ENCODE data around the gene ZNF512B. TPM values are rescaled to one million over a fixed set of nuclear protein-coding genes. Genes with fewer than 3 reads are reported as not detected.
"Not testable (repeated sequence)": the region's sequence is repeated elsewhere in the genome, so short reads cannot be mapped to it uniquely, and the experiment has no call there.

Gene ZNF512B
- total RNA-seq, 2 donors from 2014 or later: 11.7 to 14.5 TPM

DNA sequence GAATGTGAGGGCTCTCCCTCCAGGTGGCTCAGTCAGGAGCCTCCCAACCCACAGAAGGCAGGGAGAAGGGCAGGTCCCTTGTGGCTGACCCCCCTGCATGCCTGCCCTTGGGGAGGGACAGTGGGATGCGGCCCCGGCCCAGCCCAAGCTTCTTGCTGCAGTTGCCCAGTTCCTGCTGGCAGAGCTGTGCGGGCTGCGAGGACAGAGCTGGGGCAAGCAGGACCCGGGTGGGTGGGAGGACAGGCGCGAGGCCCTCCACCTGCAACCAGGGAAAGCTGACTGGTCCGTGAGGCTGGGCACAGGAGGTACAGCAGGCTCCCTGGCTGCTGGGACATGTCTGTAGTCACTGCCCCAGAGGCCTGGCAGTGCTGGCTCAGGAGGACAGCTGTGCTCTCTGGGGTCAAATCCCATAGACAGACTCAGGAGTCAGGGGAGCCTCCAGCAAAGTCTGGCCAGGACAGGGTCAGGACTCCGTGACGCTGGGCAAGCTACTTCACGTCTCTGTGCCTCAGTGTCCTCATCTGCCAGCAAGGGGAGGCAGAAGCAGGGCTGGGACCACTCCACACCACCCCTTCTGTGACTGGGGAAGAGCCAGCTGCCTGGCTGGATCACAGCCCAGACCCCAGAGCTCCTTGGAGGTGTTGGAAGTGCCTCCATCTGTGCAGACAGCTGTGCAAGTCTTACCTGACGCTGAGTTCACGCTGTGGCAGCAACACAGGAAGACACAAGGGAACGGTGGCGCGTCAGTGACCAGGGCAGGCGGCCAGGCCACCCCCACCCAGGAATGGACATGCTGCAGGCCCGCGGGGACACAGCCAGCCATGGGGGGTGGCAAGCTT lies 26.5 kb downstream of the ZNF512B start:
- DNase-seq (peak; percentile 21), ATAC-seq (no peak)
- intact Hi-C loops (cut with DNase I): no loop called here

DNA sequence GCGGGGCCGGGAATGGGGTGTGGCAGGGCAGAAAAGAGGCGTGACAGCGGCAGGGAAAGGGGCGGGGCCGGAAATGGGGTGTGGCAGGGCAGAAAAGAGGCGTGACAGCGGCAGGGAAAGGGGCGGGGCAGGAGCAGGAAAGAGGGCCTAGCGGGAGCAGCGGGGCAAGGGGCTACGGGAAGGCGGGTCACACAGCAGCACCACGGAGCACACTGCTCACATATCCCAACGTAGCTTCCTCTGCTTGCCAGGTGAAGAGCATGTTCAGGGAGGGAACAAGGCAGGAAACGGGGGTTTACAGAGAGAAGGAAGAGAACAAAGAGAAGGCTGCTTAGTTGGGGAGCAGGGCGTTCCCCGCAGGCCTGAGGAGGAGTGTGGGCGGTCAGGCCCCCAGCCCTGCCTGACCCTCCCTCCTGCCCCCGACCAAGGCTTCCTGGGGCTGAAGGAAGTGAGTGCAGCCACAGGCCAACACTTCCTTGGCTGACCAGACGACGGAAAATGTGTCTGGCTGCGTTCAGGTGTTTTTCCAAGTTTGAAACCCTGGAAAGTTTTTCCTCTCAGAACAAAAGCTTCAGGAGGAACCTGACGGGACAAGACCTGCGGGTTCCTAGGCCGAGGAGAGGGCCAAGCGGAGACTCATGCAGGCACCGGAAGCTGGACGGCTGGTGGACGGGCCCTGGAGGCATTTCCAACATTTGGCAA lies 27.3 kb downstream of the ZNF512B start:
- intact Hi-C loops (cut with DNase I): no loop called here
- ATAC-seq: no peak
- peak; percentile 55 for DNase-seq

DNA sequence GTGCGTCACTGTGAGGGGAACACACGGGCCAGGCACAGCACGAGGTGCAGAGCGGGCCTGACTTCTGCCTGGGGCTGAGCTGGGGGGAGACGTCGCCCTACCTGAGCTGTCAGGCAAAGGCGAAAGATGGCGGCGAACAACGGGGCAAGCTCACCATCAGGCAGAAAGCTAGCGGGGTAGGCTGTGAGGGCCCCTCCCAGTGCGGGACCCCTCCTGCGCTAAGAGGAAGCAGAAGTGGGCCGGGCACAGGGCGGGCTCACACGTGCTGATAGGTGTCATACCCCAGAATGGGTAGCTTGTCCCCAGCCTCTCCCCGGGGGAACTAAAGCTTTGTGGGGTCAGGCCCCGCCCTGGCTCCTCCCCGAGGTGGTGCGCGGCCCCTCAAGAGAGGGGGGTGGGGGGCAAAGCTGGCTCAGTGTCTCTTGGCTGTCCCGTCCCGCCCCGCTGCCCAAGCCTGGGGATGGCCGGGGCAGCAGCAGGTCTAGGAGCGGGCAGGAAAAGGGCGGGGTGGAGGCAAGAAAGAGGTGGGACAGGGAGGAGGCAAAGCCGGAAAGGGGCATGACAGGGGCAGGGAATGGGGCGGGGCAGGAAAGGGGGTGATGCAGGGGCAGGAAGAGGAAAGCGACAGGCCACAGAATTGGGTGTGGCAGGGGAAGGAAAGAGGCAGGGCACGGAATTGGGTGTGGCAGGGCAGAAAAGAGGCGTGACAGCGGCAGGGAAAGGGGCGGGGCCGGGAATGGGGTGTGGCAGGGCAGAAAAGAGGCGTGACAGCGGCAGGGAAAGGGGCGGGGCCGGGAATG lies 28.2 kb downstream of the ZNF512B start:
- ATAC-seq: peak; percentile 6 to 22

DNA sequence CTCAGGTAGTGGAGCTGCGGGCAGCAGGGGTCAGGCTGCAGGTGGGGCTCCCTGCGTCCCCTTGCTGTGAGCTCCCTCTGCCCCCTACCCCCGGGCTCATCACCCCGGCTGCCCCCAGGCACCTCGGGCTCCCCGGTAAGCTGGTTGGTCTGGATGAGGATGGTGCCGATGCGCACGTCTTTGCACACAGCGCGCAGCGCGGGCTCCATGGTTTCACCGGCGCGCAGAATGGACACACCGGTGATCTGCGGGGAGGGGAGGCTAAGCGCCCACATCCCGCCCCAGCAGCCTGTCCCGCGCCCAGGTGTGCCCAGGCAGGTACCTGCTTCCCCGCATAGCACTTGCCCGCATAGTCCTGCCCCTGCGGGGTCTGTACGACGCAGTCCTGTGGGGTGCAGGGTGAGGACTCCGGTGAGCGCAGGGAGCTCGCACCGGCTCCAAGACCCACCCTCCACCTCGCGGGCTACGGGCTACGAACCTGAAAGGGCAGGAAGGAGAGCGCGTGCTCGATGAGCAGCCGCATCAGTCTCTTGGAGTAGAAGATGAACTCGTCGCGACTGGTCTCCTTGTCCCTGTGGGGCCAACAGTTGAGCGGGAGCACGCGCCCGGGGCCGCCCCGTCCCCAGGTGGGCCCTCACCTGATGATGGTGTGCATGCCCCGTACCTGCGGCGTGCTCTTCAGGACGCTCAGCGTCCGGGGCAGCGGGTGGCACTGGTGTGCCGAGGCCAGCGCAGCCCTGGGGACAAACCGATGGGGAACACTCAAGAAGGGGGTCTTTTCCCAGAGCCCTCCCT lies 29.1 kb downstream of the ZNF512B start:
- ATAC-seq: peak in 1 of 2 donors; percentile 1
- DNase-seq: no peak
- intact Hi-C loops (cut with DNase I): no loop called here

More for the DNA sequence above, 28.2 kb downstream of the ZNF512B start:
- DNase-seq: peak; percentile 82
- intact Hi-C loops (cut with DNase I): no loop called here

DNA sequence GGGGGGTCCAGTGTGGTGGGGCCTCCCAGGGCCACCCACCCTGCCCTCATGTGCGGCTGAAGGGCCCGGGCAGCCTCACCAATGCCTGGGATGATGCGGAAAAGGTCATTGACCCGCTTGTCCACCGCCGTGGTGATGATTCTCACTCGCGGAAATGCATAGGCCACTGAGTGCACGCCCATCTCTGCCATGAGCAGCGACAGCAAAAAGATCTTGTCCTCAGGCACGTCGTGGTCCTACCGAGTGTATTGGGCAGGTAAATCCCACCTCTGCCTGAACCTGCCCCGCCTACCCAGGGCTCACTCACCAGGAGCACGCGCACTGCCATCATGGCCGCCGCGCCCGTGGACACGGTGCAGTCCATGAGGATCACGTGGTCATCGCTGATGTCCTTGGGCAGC lies 29.7 kb downstream of the ZNF512B start:
- no peak for ATAC-seq
- DNase-seq: no peak
- intact Hi-C loops (cut with DNase I): no loop called here

DNA sequence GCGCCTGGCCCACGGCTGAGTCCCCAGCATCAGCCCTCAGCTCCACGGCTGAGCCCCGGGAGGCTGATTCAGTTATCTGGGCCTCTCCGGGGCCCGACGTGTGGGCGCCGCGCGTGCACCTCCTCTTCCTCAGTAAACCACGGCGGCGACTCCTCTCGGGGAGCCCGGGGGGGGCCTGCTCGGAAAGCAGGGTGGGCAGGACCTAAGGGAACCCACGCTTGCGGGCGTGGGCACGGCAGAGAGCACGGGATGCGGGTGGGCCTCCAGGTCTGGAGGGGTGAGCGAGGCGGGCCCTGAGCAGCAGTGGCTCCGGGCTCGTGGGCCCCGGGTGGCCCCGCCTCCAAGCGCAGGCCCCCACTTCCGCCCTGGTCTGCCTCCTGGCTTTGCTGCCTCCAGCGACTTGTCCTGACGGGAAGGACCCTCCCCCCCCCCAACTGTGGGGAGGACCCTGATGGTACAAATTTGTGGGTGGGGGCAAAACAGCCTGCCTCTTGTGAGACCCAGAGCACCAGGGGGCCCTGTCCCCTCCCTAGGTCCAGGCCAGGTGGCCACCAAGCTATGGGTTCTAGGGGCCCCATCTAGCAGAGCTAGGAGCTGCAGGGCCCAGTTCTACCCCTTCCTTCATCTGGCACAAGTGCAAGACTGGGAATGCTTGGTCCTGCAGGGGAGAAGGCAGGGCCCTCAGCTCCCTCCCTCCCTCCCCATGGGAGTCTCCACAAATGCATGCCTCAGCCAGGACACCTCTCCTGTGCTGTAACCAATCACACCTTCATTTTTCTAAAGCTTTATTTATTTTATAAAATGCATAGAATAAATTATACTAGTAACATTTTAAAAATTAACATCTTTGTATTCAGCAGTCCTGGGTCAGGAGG lies 30.4 kb downstream of the ZNF512B start:
- intact Hi-C loops (cut with DNase I): no loop called here
- ATAC-seq (no peak), DNase-seq (peak; percentile 22)

DNA sequence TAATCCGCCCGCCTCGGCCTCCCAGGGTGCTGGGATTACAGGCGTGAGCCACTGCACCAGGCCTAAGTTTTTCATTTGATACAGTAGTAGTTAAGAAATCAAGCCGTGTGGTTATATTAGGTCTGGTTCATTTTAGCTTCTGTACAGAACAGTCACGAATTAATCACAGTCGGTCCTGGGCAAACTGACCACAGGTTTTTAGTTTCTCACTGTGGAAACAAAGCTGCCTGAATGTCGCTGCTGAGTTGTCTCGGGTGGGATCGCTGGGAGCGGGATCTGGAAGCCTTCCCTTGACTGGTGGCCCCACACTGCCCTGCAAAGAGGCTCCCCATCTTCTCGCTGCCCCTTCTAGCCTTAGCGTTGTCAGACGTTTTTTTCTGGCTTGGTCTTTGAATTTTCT lies 32.1 kb downstream of the ZNF512B start:
- DNase-seq (no peak), ATAC-seq (no peak)
- intact Hi-C loops (cut with DNase I): no loop called here

DNA sequence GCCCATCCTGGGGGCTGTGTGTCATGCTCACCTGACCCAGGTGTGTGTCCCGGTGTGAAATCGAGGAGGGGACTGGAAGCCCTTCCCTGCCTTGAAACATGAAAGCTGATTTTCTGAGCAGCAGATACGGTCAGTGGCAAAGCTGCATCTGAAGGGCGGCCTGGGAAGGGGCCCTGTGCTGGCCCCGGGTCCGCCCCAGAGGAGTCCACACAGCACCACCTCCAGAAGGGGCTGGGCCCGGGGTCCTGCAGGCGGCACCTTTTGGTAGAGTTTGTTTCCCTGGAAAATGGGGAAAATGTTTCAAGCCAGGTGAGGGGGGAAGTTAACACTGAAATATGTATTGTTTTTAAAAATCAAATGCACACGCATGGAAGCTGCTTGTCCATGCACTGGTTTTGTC lies 34.3 kb downstream of the ZNF512B start:
- intact Hi-C loops (cut with DNase I): no loop called here
- ATAC-seq: no peak
- DNase-seq: no peak

DNA sequence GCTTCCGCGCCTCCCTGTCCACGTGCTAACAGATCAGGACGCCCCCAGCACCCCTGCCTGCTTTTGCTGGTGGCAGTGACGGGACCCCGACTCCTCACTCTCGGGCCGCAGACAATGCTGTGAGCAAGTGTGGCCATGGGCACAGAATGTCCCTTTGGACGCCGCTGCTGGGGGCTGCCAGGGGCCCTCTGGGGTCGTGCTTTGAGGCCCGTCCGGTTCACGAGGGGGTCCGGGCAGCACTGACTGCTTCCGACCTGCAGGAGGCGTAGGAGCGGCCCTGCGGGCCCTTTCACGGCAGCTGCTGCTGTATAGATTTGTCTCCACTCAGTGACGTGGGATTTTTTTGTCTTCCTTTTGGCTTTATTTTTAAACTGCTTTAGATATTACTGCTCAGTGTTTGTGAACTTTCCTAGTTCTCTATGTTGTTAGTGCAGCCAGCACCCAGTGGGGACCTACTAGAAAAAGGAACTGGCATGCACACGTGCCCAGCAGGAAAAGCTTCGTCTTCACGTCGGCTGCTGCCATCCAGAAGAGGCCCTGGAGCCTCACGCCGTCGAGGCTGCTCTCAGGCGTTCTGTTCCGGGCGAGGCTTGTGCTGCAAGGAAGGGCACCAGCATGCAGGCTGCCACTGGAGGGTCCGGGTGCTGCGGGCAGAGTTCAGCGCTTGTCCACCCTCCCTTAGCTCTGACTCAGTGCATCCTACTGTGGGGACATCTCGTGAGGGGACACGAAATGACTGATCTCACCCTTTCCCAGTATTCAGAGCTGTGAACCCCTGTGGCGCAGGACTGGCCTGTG lies 35.3 kb downstream of the ZNF512B start:
- ATAC-seq (no peak), DNase-seq (no peak)
- intact Hi-C loops (cut with DNase I): no loop called here

DNA sequence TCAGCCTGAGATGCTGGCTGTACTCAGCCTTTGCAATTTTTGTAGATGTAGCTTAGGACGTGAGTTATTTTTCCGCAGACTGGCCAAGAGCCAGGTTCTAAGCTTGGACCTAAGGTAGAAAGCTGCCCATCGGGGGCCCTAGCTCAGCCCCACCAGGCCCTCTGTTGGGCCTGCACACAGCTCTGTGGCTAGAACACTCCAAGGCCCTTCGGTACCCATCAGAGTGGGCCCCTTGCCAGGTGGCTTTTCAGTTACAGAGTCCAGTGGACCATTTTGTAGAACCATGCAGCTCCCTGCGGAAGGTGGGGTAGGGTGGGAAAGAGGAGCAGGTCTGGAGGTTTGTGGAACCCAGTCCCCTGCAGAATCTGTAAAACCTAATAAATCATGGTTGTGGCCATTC lies 36.1 kb downstream of the ZNF512B start:
- intact Hi-C loops (cut with DNase I): no loop called here
- DNase-seq (no peak), ATAC-seq (no peak)

DNA sequence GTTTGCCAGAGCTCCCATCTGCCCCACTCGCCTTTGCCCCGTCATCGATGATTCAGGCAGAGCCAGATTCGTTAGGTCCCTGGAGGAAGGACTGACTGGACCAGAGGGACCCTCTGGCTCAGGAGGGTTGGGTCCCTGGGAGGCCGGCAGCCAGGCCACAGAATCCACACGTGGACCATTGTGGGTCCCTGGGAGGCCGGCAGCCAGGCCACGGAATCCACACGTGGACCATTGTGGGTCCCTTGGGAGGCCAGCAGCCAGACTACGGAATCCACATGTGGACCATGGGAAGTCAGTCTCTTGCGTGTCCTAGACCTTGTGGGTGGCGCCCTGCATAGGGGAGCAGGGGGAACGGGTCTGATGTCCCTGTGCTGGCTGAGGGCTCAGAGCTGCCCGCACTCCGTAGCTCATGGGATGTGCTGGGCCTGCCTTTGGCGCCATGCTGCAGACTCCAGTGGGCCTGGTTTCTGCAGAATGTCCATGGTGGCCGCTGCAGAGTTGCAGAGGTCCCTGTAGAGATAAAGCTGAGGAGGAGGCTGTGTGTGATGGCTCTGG lies 37.0 kb downstream of the ZNF512B start:
- no peak for DNase-seq
- no peak for ATAC-seq
- intact Hi-C loops (cut with DNase I): no loop called here

DNA sequence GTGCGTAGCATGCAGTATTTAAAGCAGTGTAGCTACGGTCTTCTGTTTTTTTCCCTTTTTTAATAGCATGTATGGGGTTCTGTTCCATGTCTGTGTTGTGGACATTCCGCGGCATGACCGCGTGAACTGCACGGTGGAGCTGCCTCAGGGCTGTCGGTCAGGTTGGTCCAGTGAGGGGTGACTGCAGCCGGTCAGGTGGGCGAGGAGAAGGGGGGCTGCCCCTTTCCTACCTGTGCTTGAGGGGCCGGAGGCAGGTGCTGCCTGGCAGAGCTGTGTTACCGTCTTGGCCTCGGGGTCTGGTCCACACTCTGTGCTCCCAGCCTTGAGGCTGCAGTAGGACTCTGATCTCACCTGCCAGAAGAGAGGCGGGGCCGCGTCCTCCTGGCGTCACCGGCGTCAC lies 38.0 kb downstream of the ZNF512B start:
- DNase-seq (no peak), ATAC-seq (no peak)

DNA sequence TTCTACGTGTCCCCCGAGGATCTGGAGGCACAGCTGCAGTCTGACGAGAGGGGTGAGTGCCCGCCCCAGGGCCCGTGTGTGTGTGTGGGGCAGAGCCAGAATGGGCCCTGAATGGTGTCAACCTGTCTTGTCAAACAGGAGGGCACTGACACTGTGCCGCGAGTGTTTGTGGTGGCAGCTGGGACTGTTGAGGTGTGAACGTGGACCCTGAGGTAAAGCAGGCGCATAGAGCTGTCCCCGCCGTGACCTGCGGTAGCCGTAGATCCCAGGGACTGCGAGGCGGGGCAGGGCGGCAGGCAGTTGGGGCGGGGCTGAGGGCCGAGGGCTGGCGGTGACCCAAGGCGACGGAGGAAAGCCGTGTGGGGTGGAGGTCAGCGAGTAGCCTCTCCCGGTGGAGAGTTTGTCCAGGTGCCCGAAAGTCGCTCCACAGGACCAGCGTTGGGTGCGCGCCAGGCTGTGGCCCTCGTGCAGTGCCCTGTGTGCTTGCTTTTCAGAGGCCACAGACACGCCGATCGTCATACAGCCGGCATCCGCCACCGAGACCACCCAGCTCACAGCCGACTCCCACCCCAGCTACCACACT lies 38.7 kb downstream of the ZNF512B start:
- DNase-seq: peak; percentile 73
- intact Hi-C loops (cut with DNase I): no loop called here
- ATAC-seq: peak; percentile 81 to 90

More for the DNA sequence above, 38.0 kb downstream of the ZNF512B start:
- intact Hi-C loops (cut with DNase I): no loop called here

DNA sequence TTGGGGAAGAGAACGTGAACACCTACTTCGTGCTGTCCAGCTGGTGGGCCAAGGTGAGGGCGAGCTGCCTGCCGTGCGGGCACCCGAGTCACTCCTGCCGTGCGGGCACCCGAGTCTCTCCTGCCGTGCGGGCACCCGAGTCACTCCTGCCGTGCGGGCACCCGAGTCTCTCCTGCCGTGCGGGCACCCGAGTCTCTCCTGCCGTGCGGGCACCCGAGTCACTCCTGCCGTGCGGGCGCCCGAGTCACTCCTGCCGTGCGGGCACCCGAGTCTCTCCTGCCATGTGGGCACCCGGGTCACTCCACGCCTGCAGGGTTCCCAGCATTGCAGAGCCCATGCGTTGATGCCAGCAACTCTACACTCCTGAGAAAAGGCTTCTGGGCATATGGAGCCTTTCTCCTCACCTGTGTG lies 40.3 kb downstream of the ZNF512B start:
- DNase-seq; intact Hi-C loops (cut with DNase I); ATAC-seq: not testable (repeated sequence)

DNA sequence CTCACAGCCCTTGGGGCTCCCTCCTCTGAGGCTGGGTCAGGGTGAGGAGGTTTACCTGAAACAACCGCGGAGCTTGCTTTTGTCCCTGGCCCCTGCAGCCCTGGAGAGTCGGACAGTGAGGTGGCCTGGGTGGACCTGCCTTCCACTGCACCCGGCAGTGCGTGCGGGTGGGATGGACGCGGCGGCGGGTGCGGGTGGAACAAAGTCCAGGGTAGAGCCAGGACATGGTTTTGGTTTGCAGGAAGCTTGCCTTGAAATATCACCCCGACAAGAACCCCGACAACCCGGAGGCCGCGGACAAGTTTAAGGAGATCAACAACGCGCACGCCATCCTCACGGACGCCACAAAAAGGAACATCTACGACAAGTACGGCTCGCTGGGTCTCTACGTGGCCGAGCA lies 40.7 kb downstream of the ZNF512B start:
- intact Hi-C loops (cut with DNase I): no loop called here
- DNase-seq: no peak

DNA sequence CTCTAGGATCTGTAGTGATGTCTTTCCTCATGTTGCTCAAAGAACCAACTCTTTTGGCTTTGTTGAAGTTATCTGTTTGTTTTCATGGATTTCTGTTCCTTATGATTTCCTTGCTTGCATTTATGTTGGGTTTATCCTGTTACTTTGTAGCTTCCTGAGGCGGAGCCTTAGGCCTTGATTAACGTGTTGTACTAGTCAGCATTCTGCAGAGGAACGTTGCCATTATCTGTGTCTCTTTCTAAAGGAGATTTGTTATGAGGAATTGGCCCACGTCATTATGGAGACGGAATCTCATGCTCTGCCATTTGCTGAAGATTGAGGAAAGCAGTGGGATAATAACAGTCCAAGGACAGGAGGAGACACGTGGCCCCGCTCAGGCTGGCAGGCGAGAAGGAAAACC lies 43.4 kb downstream of the ZNF512B start:
- DNase-seq: no peak
- intact Hi-C loops (cut with DNase I): no loop called here
- ATAC-seq: no peak

More for the DNA sequence above, 40.7 kb downstream of the ZNF512B start:
- no peak for ATAC-seq

DNA sequence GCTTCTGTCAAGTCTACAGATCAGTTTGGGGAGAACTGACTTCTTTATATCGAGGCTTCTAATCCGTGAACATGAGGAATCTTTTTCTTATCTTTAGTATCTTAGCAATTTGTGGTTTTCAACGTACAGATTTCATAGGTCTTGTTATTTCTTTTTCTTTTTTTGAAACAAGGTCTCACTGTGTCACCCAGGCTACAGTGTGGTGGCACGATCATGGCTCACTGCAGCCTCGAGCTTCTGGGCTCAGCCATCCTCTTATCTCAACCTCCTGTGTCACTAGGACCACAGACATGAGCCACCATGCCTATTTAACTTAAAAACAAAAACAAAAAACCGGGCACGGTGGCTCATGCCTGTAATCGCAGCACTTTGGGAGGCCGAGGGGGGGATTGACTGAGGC lies 45.5 kb downstream of the ZNF512B start:
- ATAC-seq: no peak
- DNase-seq: no peak
- intact Hi-C loops (cut with DNase I): no loop called here

Data from left cardiac atrium (tissue), 4 donors.